ENCODE data around the gene RREB1. TPM values are rescaled to one million over a fixed set of nuclear protein-coding genes. Genes with fewer than 3 reads are reported as not detected.
A peak's percentile ranks its signal among the peaks of the same experiment; 100 is the strongest.

RREB1 gene
- total RNA-seq, 1 donor from 2014 or later = 36.2 TPM

- ATAC-seq (no peak), DNase-seq (no peak)
- intact Hi-C loops (cut with micrococcal nuclease) = no loop called here
Observed at GRCh38 chr6:7139835-7140470, 32.2 kb downstream of the RREB1 start.

DNA sequence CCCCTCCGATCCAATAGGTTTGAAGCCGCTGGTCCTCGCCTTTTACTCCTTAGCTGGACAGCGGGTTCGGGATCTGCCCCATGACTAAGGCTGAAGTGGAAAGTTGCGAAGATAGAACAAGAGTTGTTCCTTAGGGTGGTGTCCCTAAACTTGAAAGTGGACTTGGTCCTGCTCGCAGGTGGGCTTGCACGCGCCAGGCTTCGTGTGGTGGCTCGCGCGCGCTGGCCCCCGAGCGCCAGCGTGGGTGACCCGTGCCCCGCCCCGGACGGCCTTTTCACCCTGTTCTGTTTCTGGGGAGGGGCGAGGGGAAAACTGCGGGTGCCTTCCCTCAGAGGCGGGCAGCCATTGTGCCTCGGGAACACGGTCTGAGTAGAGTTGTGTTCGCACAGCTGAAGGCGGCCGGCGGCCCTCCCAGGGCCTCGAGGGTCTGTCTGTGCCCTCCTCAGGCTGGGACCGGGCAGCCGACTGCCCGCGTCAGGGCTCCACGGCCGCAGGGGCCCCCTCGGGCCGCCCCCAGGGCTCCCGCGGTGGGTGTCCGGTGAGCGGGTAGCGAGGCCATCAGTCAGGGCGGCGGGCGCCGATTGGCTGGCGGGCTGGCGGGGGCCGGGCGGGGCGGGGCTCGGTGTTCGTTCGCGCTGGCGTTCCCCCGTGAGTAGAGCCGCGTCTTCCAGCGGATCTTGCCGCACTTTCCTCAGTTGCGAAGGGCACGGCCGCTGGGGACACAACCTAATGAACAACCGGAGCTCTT, 33.0 kb downstream of the RREB1 start:
- DNase-seq = peak; percentile 94
- intact Hi-C loops (cut with micrococcal nuclease) = no loop called here
- peak; percentile 96 for ATAC-seq

DNA sequence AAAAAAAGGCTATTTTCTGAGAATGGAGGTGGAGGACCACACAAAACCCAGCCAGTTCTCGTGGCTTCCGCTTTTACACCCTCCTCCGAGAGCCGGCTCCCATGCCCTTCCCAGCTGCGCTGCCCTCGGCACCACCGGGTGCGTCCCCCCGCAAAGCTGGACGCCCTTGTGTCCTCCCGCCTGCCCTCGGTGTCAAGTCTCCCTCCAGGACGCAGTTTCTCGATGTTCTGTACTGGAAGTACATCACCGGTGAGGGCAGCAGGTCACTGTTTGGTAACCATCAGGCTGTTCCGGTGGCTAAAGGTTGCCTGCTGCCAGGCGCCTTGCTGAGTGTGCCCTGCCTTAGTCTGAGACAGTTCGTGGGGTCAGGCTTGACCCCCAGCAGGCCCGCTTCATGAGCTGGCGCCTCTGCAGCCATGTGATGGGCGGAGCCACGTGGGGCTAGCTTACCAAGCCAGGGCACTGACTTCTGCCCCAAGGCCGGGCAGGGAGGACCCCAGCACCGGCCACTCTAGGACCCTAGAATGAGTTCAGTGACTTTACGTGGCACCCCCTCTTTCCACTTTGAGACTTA, 34.6 kb downstream of the RREB1 start:
- intact Hi-C loops (cut with micrococcal nuclease) = no loop called here
- no peak for ATAC-seq
- no peak for DNase-seq

GRCh38 chr6:7142918-7143475, 35.2 kb downstream of the RREB1 start:
- intact Hi-C loops (cut with micrococcal nuclease) = no loop called here
- no peak for ATAC-seq
- DNase-seq = no peak

DNA sequence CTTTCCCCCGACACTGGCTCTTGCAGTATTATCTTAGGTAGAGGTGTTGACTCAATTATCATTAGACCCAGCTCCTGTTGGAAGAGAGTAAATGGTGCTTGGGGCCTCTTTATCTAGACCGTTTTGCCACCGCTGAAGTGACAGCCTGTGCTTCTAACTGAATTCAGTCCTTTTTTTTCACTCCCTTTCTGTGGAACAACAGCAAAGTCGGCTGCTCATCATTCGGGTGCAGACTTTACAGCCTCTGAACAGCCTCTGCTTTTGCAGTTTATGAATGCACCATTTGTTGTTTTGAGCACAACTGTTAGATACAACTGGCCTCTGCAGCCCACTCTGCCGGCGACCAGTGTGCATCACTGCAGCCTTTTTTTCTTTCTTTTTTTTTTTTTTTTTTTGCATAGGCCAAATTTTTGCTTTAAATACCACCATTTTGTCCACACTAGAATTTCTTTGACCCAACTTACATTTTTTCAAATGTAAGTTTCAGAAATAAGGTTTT, 35.8 kb downstream of the RREB1 start:
- intact Hi-C loops (cut with micrococcal nuclease) = no loop called here
- ATAC-seq (no peak), DNase-seq (no peak)

DNA sequence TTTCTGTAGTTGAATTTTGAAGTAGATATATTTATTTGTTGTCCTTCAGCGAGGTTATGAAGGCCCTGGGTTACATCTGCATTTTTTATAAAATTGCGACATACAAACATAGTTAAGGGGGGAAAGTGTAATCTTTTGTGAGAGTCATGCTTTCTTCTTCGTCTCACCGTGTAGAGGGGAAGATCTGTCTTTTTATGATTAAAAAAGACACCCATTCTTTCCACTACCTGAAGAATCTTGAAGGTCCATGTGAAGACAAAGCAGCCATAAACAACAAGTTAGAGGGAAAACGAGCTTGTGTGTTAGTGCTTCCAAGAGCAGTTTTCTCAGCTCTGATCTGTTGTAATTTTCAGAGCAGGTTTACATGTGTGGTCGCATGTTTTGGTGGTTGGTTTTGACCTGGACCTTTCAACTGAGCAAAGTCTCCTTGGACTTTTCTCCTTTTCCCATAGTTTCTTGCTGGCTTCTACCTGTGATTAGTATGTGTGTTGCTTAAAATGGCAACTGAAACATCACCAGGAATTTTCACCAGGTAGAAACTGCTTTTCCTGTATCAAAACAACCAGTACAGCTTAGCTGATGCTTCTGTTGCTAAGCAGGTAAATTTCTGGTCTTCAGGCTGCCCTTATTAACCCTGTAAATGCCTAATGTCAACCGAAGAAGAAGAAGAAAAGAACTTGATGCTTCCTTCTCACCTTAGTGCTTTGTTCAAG, 37.3 kb downstream of the RREB1 start:
- DNase-seq (no peak), ATAC-seq (no peak)
- intact Hi-C loops (cut with micrococcal nuclease) = no loop called here

GRCh38 chr6:7145585-7145884, 37.8 kb downstream of the RREB1 start:
- DNase-seq = no peak
- intact Hi-C loops (cut with micrococcal nuclease) = no loop called here
- ATAC-seq = no peak

- intact Hi-C loops (cut with micrococcal nuclease) = no loop called here
Observed at GRCh38 chr6:7145885-7146828, 38.4 kb downstream of the RREB1 start.

GRCh38 chr6:7147051-7147671, 39.4 kb downstream of the RREB1 start:
- DNase-seq (no peak), ATAC-seq (peak; percentile 24)
- intact Hi-C loops (cut with micrococcal nuclease) = no loop called here

More at GRCh38 chr6:7145885-7146828, 38.4 kb downstream of the RREB1 start:
- peak; percentile 58 for DNase-seq
- peak; percentile 69 for ATAC-seq

DNA sequence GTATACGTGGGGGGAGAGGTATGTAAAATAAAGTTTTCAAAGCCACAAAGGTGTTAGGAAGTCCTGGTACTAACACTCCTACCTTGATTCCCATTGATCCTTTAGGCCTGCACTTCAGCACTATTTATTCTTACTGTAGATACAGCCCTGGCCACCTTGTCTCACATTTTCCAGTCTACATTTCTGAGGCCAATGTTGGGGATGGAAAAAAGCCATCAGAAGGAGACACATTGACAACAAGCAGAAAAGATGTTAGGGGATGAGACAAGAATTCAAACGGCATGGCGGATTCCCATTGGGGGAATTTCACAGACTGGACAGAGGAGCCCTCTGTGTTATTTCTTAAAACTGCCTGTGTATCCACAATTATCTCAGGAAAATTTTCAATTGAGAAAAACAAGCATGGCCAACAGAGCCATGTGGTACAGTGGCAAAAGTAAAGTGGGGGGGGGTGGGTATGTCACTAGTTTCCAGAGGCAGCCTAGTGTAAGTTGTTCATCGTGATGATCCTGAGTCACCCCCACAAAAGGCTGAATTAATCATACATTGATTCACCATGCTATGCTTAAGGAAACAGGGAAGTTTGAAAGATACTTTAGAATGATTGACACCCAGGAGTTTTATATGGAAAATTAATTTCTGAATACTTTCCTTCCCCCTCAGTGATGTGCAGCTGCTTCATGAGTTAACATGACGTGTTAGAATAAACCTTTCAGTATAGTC, 40.5 kb downstream of the RREB1 start:
- ATAC-seq = no peak
- intact Hi-C loops (cut with micrococcal nuclease) = no loop called here
- no peak for DNase-seq

DNA sequence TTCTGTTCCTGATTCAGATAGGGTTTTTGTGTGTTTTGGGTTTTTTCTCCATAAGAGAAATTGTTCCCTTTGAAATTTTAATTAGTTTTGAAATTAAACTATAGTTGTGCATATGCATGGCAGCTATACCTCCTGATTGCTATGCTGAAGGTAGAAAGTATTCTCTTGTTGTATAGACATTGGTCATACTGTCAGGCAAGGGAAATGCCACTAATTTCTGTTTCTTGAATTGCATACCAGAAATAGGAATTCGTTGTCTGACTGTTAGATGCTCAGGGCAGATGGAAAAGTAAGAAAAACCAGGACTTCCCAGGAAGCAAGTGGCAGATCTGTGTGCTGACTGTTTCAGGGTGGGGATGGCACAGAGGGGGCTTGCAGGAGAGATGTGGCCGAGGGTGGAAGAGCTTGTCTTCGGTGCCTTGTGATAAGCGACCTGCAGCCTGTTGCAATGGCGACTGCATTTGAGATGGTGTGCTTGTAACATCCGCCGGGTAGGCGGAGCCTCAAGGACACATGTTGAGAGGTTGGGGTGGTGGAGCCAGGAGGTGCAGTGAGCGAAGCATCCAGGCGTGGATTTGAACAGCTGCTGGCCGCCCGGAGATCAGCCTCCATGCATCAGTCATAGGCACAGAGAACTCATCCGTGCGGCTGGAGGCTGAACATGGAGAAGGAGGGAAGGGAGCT, 42.8 kb downstream of the RREB1 start:
- DNase-seq (no peak), ATAC-seq (no peak)
- intact Hi-C loops (cut with micrococcal nuclease) = no loop called here

- intact Hi-C loops (cut with micrococcal nuclease) = no loop called here
- DNase-seq (no peak), ATAC-seq (no peak)
Observed at GRCh38 chr6:7151381-7151780, 43.6 kb downstream of the RREB1 start.

- DNase-seq (no peak), ATAC-seq (no peak)
- intact Hi-C loops (cut with micrococcal nuclease) = no loop called here
Observed at GRCh38 chr6:7152462-7152861, 44.7 kb downstream of the RREB1 start.

- intact Hi-C loops (cut with micrococcal nuclease) = no loop called here
- DNase-seq (no peak), ATAC-seq (no peak)
Observed at GRCh38 chr6:7153789-7154188, 46.0 kb downstream of the RREB1 start.

DNA sequence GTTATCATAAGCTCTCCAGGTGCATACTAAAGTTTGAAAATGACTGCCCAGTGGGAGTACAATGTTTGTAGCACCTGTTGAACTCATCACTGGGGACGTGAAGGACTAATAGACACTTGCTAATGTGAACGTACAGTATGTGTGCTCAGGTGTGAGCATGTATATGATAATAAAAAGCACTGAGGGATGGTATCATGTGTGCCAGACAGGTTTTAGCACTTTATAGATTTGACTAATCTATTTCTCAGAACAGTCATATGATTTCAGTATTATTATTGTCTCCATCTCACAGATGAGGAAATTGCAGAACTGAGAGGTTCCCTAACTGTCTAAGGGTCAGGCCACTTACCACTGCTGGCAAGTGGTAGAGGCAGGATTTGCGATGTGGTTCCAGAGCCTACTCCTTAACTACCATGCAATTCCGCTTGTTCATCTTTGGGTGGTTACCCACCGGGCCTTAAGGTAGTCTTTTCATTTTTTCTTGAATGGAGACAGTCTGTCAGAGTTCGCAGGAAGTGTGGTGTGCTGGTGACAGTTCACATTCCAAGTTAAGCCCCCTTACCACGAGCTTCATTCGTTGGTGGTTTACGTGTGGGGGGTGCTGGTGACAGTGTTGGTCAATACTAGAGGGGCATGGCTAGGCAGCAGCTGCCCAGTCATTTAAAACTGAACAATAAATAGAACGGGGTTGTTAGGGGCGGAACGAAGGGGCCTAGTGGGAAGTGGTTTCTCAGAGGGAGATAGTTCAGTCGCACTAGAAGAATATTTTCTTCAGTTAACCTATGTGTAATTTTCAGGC, 46.8 kb downstream of the RREB1 start:
- DNase-seq = no peak
- ATAC-seq = peak; percentile 9
- intact Hi-C loops (cut with micrococcal nuclease) = no loop called here

GRCh38 chr6:7155871-7156579, 48.3 kb downstream of the RREB1 start:
- peak; percentile 69 for ATAC-seq

More at GRCh38 chr6:7155871-7156579, 48.3 kb downstream of the RREB1 start:
- DNase-seq = no peak
- intact Hi-C loops (cut with micrococcal nuclease) = no loop called here

All from left ventricle myocardium superior (tissue), 1 donor.